Measurements from ENCODE around the gene FGF22.

The FGF22 gene

DNA sequence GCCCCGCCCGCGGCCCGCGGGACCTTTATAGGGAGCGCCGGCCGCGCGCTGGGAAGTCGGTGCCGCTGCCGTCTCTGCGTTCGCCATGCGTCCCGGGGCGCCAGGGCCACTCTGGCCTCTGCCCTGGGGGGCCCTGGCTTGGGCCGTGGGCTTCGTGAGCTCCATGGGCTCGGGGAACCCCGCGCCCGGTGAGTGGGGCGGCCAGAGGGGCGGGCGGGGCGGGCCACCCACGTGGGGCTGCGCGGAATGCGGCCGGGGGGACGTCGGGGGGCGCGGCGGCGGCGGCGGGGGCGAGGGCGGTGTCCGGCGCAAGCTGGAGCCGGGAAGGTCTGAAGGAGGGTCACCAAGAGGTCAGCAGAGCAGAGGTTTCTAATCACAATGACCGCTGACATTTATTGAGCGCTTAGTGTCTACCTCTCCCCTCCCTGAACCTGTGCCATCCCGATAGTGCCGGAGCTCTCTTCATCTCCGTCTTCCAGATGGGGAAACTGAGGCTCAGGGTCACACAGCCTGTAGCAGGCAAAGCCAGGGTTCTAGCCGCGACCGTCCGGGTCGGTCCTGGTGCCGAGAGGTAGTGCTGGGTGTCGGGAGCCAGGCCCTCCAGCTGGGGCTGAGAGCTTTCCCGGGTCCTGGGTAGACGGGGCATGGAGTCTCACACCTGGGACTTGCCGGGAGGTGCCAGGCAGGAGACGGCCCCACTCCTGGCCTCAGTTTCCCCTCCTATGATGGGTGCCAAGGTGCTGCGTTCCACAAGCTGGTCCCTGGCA lies 36.8 kb downstream of the FGF22 start, which contains the start of gene FSTL3:
TSS of gene FSTL3 (plus strand) at position 54 of the 767 bp plus-strand sequence. CDS start at position 86, 32 bp downstream.
- H3K4me1 ChIP-seq (ENCODE audit: control insufficient read depth, insufficient read depth, low read length): peaks cover 10% of the 10 kb centered on the region
- H3K9ac ChIP-seq (ENCODE audit: low read length): peak within 1 kb of the TSS; percentile 59
- no peaks in the 10 kb centered on the region for H3K36me3 ChIP-seq (ENCODE audit: control insufficient read depth, insufficient read depth, low read length)
- H3K9me3 ChIP-seq (ENCODE audit: control insufficient read depth, low read length): no peaks in the 10 kb centered on the region
- no peak within 1 kb of the TSS for H3K4me3 ChIP-seq (ENCODE audit: low read length)
- peaks cover 33% of the 10 kb centered on the region for H3K27me3 ChIP-seq (ENCODE audit: control insufficient read depth, insufficient read depth, low read length)

DNA sequence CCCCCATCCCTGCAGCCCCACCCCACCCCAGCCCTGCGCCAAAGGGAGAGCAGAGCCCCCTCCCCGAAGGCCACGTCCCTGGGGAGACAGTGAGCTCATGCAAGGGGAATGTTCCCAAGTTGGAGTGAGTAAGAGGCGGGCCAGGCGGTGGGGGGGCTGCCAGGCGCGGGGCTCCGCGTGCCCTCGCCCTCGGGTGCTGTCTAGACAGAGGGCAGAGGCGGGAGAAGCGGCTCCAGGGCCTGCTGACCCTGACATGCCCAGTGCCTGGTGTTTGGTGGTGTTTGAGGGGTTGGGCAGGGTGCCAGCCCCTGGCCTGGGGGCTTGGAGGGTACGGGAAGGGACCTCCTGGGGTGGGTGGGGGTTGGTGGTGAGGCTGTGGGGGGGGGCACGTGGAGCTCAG lies 37.5 kb downstream of the FGF22 start:
- no peaks in the 10 kb centered on the region for H3K36me3 ChIP-seq (ENCODE audit: control insufficient read depth, insufficient read depth, low read length)
- H3K27me3 ChIP-seq (ENCODE audit: control insufficient read depth, insufficient read depth, low read length): peaks cover 33% of the 10 kb centered on the region
- no peaks in the 10 kb centered on the region for H3K9me3 ChIP-seq (ENCODE audit: control insufficient read depth, low read length)
- H3K9ac ChIP-seq (ENCODE audit: low read length): peak overlapping the region; percentile 59
- H3K4me3 ChIP-seq (ENCODE audit: low read length): no peak overlapping the region
- H3K4me1 ChIP-seq (ENCODE audit: control insufficient read depth, insufficient read depth, low read length): peaks cover 10% of the 10 kb centered on the region

DNA sequence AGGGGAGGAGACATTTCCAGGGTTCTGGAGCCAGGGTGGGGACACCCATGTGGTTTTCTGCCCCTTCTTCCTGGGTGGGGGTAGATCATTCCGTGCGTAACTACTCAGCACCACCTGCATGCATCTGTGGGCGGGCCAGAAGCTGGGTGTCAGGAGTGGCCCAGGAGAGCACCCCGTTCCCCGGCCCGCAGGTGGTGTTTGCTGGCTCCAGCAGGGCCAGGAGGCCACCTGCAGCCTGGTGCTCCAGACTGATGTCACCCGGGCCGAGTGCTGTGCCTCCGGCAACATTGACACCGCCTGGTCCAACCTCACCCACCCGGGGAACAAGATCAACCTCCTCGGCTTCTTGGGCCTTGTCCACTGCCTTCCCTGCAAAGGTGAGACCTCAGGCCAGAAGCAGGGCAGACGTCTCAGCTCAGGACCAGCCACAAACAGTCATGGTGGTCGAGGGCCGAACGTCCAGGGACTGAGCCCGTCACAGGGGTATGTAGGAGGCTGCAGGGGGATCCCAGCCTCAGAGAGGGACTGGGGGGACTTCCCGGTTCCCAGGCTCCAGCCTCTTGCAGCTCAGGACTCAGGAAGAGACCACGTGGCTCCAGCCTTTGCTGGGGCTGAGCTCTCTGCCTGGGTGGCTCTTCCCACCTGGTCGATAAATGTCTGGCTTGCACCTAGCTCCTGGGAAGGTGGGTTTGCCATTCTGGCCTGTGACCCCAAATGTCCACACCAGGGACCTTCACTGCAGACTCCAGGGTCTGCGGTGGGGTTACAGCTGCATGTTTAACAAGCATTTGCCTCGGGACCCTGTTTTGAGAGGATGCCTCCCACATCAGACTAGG lies 38.1 kb downstream of the FGF22 start:
- Histone ChIP-seq H3K36me3 (ENCODE audit: control insufficient read depth, insufficient read depth, low read length) (no peaks in the 10 kb centered on the region), H3K9me3 (ENCODE audit: control insufficient read depth, low read length) (no peaks in the 10 kb centered on the region), H3K4me3 (ENCODE audit: low read length) (no peak overlapping the region), H3K4me1 (ENCODE audit: control insufficient read depth, insufficient read depth, low read length) (peaks cover 10% of the 10 kb centered on the region), H3K9ac (ENCODE audit: low read length) (no peak overlapping the region), H3K27me3 (ENCODE audit: control insufficient read depth, insufficient read depth, low read length) (peaks cover 33% of the 10 kb centered on the region)

DNA sequence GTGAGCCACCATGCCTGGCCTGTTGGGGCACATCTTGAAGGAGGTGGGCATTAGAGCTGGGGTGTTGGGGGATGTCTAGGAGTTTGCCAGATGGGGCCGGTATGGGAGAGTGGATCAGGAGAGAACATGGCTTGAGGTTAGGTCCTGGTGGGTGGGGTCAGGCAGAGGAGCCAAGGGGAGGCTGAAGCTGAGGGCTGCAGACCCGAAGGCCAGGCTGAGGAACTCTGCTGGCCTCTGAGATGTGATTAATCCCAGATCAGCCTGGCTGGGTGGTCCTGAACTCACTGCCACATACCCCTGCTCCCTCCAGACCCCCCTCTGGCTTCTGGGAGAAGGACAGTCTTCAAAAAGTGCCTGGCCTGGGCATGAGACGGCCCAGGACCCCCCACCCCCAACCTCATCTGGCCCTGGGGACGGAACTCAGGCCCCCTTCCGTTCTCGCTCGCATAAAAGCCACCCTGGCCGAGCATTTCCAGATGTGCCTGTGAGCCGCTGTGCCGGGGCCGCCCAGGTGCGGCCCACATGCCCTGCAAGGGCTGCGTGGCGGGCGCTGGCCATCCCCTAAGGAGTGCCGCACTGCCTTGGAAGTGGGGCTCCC lies 39.2 kb downstream of the FGF22 start:
- peaks cover 10% of the 10 kb centered on the region for H3K4me1 ChIP-seq (ENCODE audit: control insufficient read depth, insufficient read depth, low read length)
- H3K9ac ChIP-seq (ENCODE audit: low read length): no peak overlapping the region
- H3K36me3 ChIP-seq (ENCODE audit: control insufficient read depth, insufficient read depth, low read length): no peaks in the 10 kb centered on the region

DNA sequence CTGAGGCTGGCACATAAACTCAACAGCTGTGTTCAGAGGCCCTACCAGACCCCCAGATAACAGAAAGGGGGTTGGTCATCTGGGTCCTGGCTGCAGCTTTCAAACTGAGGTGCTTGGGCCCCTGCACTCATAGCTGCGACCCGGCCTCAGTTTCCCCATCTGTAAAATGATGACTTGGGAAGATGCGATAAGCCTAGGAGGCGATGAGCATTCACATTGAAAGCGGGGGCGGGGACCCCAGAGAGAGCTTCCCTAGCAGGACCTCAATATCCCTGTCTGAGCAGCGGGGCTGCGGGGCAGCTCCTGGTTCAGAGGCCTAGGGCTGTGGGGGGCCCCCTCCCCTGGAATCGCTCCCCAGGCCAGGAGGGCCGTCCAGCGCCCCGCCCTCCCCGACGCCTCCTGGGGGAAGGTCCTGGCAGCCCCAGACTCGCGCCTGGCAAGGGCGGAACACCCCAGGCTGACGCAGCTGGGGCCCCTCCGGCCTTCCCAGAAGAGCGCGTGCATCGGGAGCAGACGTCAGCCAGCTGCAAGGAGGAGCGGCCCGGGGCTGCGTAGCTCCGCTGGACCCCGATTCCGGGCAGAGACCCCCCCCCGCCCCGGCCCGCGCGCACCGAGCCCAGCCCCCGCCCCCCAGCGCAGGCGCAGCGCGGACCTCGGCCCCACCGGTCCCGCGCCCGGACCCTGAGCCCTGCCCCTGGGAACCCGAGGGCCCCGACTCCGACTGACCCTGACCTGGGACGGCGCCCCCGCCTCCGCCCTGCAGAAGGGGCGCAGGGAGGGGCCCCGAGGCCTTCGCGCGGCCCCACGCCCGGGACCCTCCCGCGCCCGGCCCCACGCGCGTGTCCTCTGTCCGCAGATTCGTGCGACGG lies 40.0 kb downstream of the FGF22 start:
- Histone ChIP-seq H3K9ac (ENCODE audit: low read length) (peak overlapping the region; percentile 61), H3K4me3 (ENCODE audit: low read length) (no peak overlapping the region), H3K9me3 (ENCODE audit: control insufficient read depth, low read length) (no peaks in the 10 kb centered on the region), H3K4me1 (ENCODE audit: control insufficient read depth, insufficient read depth, low read length) (peaks cover 10% of the 10 kb centered on the region), H3K36me3 (ENCODE audit: control insufficient read depth, insufficient read depth, low read length) (no peaks in the 10 kb centered on the region), H3K27me3 (ENCODE audit: control insufficient read depth, insufficient read depth, low read length) (peaks cover 31% of the 10 kb centered on the region)

More for the DNA sequence above, 39.2 kb downstream of the FGF22 start:
- Histone ChIP-seq H3K4me3 (ENCODE audit: low read length) (no peak overlapping the region), H3K27me3 (ENCODE audit: control insufficient read depth, insufficient read depth, low read length) (peaks cover 33% of the 10 kb centered on the region), H3K9me3 (ENCODE audit: control insufficient read depth, low read length) (no peaks in the 10 kb centered on the region)

DNA sequence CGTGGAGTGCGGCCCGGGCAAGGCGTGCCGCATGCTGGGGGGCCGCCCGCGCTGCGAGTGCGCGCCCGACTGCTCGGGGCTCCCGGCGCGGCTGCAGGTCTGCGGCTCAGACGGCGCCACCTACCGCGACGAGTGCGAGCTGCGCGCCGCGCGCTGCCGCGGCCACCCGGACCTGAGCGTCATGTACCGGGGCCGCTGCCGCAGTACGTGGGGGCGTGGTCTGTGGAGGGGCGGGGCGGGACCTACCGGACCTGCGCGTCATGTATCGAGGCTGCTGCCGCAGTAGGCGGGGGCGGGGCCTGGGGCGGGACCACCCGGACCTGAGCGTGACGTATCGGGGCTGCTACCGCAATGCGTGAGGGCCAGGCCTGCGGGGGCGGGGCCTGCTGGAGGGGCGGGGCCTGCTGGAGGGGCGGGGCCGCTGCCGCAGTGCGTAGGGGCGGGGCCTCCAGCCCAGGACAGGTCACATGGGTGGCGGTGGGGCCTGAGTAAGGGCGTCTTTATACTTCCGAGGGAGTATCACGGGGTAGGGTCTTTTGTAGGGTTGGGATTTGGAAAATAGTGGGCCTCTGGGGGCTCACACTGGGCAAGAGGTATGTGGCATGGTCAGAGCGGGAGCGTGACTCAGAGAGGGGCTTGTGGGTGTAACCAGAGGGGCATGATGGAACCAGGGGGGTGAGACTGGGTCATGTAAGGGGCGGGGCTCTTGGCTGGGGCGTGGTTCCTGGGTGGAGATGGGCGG lies 40.8 kb downstream of the FGF22 start:
- Histone ChIP-seq H3K36me3 (ENCODE audit: control insufficient read depth, insufficient read depth, low read length) (no peaks in the 10 kb centered on the region), H3K27me3 (ENCODE audit: control insufficient read depth, insufficient read depth, low read length) (peaks cover 23% of the 10 kb centered on the region), H3K9ac (ENCODE audit: low read length) (peak overlapping the region; percentile 74), H3K4me3 (ENCODE audit: low read length) (no peak overlapping the region), H3K9me3 (ENCODE audit: control insufficient read depth, low read length) (no peaks in the 10 kb centered on the region), H3K4me1 (ENCODE audit: control insufficient read depth, insufficient read depth, low read length) (peaks cover 10% of the 10 kb centered on the region)

DNA sequence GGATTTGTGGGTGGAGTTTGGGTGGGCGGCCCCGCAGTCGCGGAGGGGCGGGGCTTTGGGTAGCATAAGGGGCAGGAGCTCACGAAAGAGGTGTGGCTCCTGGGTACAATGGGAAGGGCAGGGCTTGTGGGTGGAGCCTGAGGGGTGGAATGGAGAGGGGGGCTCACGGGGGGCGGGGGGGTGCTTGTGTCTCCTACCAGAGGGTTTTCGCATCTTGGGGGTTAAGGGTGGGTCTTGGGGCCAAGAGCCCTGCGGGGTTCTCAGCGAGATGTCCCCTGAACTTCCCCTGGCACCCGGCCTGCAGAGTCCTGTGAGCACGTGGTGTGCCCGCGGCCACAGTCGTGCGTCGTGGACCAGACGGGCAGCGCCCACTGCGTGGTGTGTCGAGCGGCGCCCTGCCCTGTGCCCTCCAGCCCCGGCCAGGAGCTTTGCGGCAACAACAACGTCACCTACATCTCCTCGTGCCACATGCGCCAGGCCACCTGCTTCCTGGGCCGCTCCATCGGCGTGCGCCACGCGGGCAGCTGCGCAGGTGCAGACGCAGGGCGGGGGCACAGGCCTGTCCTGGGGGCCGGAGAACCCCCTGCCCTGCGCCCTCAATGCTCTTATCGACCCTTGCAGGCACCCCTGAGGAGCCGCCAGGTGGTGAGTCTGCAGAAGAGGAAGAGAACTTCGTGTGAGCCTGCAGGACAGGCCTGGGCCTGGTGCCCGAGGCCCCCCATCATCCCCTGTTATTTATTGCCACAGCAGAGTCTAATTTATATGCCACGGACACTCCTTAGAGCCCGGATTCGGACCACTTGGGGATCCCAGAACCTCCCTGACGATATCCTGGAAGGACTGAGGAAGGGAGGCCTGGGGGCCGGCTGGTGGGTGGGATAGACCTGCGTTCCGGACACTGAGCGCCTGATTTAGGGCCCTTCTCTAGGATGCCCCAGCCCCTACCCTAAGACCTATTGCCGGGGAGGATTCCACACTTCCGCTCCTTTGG lies 41.6 kb downstream of the FGF22 start:
- Histone ChIP-seq H3K4me1 (ENCODE audit: control insufficient read depth, insufficient read depth, low read length) (peaks cover 6% of the 10 kb centered on the region), H3K27me3 (ENCODE audit: control insufficient read depth, insufficient read depth, low read length) (peaks cover 19% of the 10 kb centered on the region), H3K9ac (ENCODE audit: low read length) (peak overlapping the region; percentile 74), H3K4me3 (ENCODE audit: low read length) (no peak overlapping the region), H3K9me3 (ENCODE audit: control insufficient read depth, low read length) (no peaks in the 10 kb centered on the region), H3K36me3 (ENCODE audit: control insufficient read depth, insufficient read depth, low read length) (no peaks in the 10 kb centered on the region)

DNA sequence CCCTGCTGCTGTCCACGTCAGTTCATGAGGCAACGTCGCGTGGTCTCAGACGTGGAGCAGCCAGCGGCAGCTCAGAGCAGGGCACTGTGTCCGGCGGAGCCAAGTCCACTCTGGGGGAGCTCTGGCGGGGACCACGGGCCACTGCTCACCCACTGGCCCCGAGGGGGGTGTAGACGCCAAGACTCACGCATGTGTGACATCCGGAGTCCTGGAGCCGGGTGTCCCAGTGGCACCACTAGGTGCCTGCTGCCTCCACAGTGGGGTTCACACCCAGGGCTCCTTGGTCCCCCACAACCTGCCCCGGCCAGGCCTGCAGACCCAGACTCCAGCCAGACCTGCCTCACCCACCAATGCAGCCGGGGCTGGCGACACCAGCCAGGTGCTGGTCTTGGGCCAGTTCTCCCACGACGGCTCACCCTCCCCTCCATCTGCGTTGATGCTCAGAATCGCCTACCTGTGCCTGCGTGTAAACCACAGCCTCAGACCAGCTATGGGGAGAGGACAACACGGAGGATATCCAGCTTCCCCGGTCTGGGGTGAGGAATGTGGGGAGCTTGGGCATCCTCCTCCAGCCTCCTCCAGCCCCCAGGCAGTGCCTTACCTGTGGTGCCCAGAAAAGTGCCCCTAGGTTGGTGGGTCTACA lies 43.1 kb downstream of the FGF22 start:
- Histone ChIP-seq H3K36me3 (ENCODE audit: control insufficient read depth, insufficient read depth, low read length) (no peaks in the 10 kb centered on the region), H3K4me1 (ENCODE audit: control insufficient read depth, insufficient read depth, low read length) (peaks cover 4% of the 10 kb centered on the region), H3K9ac (ENCODE audit: low read length) (no peak overlapping the region), H3K9me3 (ENCODE audit: control insufficient read depth, low read length) (no peaks in the 10 kb centered on the region), H3K4me3 (ENCODE audit: low read length) (no peak overlapping the region), H3K27me3 (ENCODE audit: control insufficient read depth, insufficient read depth, low read length) (peaks cover 8% of the 10 kb centered on the region)

DNA sequence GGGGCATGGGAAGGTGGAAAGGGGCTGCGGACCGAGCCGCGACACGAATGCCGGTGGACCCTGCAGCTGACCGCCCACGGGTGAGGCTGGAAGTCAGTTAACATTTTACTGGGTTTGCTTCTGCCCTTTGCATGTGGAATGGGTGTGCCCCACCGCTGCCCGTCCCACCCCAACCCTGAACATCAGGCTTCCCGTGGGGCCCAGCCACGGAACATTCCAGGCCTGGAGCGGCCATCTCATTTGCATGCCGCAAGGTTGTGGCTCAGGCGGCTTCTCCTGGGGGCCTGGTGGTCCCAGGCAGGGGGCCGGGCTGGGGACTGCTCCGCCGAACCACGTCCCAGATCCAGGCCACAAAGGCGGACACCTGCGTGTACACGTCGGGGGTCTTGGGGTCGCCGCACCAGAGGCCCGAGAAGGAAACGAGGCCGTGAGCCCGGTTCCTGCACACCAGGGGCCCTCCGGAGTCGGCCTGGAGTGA lies 45.8 kb downstream of the FGF22 start:
- Histone ChIP-seq H3K9me3 (ENCODE audit: control insufficient read depth, low read length) (no peaks in the 10 kb centered on the region), H3K4me3 (ENCODE audit: low read length) (no peak overlapping the region), H3K9ac (ENCODE audit: low read length) (no peak overlapping the region), H3K4me1 (ENCODE audit: control insufficient read depth, insufficient read depth, low read length) (no peaks in the 10 kb centered on the region), H3K36me3 (ENCODE audit: control insufficient read depth, insufficient read depth, low read length) (no peaks in the 10 kb centered on the region), H3K27me3 (ENCODE audit: control insufficient read depth, insufficient read depth, low read length) (no peaks in the 10 kb centered on the region)

Data from mucosa of stomach (tissue), 1 donor.